ENCODE measurements around the gene SART3. TPM values are rescaled to one million over a fixed set of nuclear protein-coding genes. Genes with fewer than 3 reads are reported as not detected.

Gene SART3
- total RNA-seq, 4 donors from 2014 or later: 48.4 to 77.4 (median 72.1) TPM

GRCh38 chr12:108598553-108599250 is 37.7 kb upstream of the SART3 start:
- H3K4me3 ChIP-seq (ENCODE audit: low read depth, poor library complexity, severe bottlenecking): no peak overlapping the region
- WGBS, 2 donors: 86 to 87% methylated on average over 11 of the region's 11 CpGs
- intact Hi-C loops (cut with DNase I; ENCODE audit: low total_unique reads): no loop called here
- TF ChIP-seq, protein P1, sequence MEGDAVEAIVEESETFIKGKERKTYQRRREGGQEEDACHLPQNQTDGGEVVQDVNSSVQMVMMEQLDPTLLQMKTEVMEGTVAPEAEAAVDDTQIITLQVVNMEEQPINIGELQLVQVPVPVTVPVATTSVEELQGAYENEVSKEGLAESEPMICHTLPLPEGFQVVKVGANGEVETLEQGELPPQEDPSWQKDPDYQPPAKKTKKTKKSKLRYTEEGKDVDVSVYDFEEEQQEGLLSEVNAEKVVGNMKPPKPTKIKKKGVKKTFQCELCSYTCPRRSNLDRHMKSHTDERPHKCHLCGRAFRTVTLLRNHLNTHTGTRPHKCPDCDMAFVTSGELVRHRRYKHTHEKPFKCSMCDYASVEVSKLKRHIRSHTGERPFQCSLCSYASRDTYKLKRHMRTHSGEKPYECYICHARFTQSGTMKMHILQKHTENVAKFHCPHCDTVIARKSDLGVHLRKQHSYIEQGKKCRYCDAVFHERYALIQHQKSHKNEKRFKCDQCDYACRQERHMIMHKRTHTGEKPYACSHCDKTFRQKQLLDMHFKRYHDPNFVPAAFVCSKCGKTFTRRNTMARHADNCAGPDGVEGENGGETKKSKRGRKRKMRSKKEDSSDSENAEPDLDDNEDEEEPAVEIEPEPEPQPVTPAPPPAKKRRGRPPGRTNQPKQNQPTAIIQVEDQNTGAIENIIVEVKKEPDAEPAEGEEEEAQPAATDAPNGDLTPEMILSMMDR (IDR thresholded peaks at IDR 0.05): no peak
- TF ChIP-seq POLR2A (IDR thresholded peaks at IDR 0.05): no peak
- no peak for DNase-seq (ENCODE audit: low spot score in 2 of 2)

GRCh38 chr12:108597559-108598471 is 36.8 kb upstream of the SART3 start, which contains the start of gene TMEM119:
TSS of gene TMEM119 (minus strand) at chr12:108598084. CDS start at chr12:108592383, 5,701 bp downstream.
- WGBS, 2 donors: 22 to 36% methylated on average over 20 to 25 of the region's 27 CpGs

DNA sequence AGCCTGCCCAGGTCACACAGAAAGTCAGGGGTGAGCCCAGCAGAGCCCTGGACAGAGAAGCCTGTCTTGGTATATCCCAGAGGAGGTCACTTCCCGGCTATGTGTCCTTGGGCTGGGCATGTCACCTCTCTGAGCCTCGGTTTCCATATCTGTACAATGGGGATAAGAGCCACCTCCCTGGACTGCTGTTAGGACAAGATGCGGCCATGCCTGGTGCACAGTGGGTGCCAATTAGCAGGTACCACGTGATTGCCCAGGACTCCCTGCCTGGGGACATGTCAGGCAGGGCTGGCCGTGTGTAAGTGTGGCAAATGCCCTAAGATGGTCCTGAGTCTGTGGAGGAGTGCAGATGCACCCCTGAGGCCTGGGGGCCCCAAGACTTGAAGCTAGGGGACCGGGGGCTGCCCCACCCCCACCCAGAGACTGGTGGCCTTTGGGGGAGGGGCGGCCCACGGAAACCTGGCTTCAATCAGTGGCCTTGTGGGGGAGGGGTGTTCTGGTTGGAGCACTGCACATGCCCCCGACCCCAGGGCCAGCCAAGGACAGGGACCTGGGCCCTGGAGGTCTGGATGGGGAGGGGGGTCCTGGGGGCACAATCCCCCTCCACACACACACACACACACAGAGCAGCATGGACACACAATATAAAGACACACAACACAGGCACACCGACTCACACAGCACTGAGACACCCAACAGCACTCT is 36.0 kb upstream of the SART3 start:
- no peak overlapping the region for H3K4me3 ChIP-seq (ENCODE audit: low read depth, poor library complexity, severe bottlenecking)
- 48 to 66% methylated on average over 6 to 10 of the region's 10 CpGs for WGBS, 2 donors
- intact Hi-C loops (cut with DNase I; ENCODE audit: low total_unique reads): no loop called here
- no peak for TF ChIP-seq POLR2A (IDR thresholded peaks at IDR 0.05)
- TF ChIP-seq, protein P1 (IDR thresholded peaks at IDR 0.05): no peak
- no peak for DNase-seq (ENCODE audit: low spot score in 2 of 2)

More at GRCh38 chr12:108597559-108598471, 36.8 kb upstream of the SART3 start, which contains the start of gene TMEM119:
- intact Hi-C loops (cut with DNase I; ENCODE audit: low total_unique reads): no loop called here
- TF ChIP-seq POLR2A (IDR thresholded peaks at IDR 0.05): no peak
- TF ChIP-seq, protein P1 (IDR thresholded peaks at IDR 0.05): no peak
- peak in 1 of 2 donors; percentile 90 for DNase-seq (ENCODE audit: low spot score in 2 of 2)
- no peak within 1 kb of the TSS for H3K4me3 ChIP-seq (ENCODE audit: low read depth, poor library complexity, severe bottlenecking)

GRCh38 chr12:108595711-108596647 is 35.0 kb upstream of the SART3 start:
- intact Hi-C loops (cut with DNase I; ENCODE audit: low total_unique reads): no loop called here
- TF ChIP-seq, protein P1 (IDR thresholded peaks at IDR 0.05): no peak
- no peak for TF ChIP-seq POLR2A (IDR thresholded peaks at IDR 0.05)
- DNase-seq (ENCODE audit: low spot score in 2 of 2): no peak
- 67 to 72% methylated on average over 16 to 17 of the region's 17 CpGs for WGBS, 2 donors
- no peak overlapping the region for H3K4me3 ChIP-seq (ENCODE audit: low read depth, poor library complexity, severe bottlenecking)
